RWPE2 (cell line): ENCODE data around the gene HOXD8.

Source experiments
- ATAC-seq: fragments of 200-7000 bp; cut with Tn5 transposase; 3 replicates; pipeline ENCODE4 v1.9.1; 2021; ENCODE audit warnings: low read depth
- DNase-seq: peaks from one replicate; pipeline ENCODE4 v3.0.0-alpha.2; 2020; ENCODE audit warnings: low spot score
- H3K27ac ChIP-seq: fragments of 450-650 bp; 2 replicates; pipeline ENCODE4 v1.5.1; 2017; ENCODE audit warnings: mild to moderate bottlenecking; ENCODE audit not compliant: poor library complexity, severe bottlenecking
- H3K27me3 ChIP-seq: fragments of 250-450 bp; sonication (Bioruptor Pico); 2 replicates; pipeline ENCODE4 v1.5.1; 2021; ENCODE audit warnings: mild to moderate bottlenecking, moderate library complexity; ENCODE audit not compliant: insufficient read depth, poor library complexity, severe bottlenecking
- H3K36me3 ChIP-seq: fragments of 250-450 bp; sonication (Bioruptor Pico); 2 replicates; pipeline ENCODE4 v1.5.1; 2020; ENCODE audit warnings: low read depth, mild to moderate bottlenecking, moderate library complexity
- H3K4me1 ChIP-seq: fragments of 250-450 bp; sonication (Bioruptor Pico); 2 replicates; pipeline ENCODE4 v1.5.1; 2021; ENCODE audit warnings: mild to moderate bottlenecking, moderate library complexity; ENCODE audit not compliant: insufficient read depth, poor library complexity, severe bottlenecking
- H3K4me3 ChIP-seq: fragments of 250-450 bp; sonication (Bioruptor Pico); 2 replicates; pipeline ENCODE4 v1.5.1; 2021; ENCODE audit warnings: mild to moderate bottlenecking, moderate library complexity; ENCODE audit not compliant: severe bottlenecking
- H3K9me3 ChIP-seq: fragments of 250-450 bp; sonication (Bioruptor Pico); 2 replicates; pipeline ENCODE4 v1.5.1; 2021; ENCODE audit warnings: mild to moderate bottlenecking, moderate library complexity; ENCODE audit not compliant: severe bottlenecking
- TF ChIP-seq, protein P1 (sequence below): fragments of 450-650 bp; IDR thresholded peaks from one replicate; pipeline ENCODE4 v1.5.1; 2017; ENCODE audit warnings: mild to moderate bottlenecking, moderate library complexity; ENCODE audit not compliant: poor library complexity, severe bottlenecking

Gene HOXD8

DNA sequence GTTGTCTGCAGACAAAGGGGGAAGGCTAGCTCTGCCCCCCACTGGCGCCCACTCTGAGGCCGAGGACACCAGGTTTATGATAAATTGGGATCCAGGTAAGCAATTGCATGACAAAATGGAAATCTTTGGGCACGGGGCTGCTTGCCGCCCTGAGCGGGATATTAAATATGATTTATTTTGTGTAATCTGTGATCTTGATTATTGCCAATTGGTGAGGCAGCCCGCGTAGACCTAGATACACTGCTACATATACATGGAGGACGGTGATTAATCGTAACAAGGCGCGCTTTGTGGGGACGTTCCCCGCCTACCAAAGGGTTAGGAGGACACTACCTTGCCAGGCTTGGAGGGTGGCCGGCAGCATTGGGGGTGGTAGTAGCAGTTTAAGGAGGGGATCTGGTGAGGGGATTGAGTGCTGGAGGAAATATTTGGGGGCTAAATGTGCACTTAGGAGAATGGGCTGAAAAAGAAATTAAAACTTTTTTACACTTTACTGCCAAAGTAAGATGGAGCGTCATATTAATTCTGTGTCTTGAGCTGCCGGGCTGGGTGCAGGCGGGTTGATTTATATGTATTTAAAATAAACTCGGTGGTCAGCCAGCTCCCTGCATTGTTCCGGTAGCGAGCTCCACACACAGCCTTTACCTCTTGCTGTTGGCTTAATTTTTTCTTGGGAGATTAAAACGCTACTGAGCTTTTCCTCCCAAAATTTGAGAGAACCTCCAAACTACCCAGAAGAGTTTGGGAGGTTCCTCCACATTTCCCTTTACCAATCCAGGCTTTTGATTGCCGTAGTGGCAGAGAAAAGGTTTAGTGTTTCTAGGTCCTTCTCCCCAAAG is 31.7 kb downstream of the HOXD8 start:
- Histone ChIP-seq H3K9me3 (no peaks in the 10 kb centered on the region), H3K27me3 (peaks cover 78% of the 10 kb centered on the region), H3K4me1 (no peaks in the 10 kb centered on the region), H3K36me3 (no peaks in the 10 kb centered on the region), H3K27ac (no peak overlapping the region), H3K4me3 (no peak overlapping the region)
- TF ChIP-seq, protein P1, sequence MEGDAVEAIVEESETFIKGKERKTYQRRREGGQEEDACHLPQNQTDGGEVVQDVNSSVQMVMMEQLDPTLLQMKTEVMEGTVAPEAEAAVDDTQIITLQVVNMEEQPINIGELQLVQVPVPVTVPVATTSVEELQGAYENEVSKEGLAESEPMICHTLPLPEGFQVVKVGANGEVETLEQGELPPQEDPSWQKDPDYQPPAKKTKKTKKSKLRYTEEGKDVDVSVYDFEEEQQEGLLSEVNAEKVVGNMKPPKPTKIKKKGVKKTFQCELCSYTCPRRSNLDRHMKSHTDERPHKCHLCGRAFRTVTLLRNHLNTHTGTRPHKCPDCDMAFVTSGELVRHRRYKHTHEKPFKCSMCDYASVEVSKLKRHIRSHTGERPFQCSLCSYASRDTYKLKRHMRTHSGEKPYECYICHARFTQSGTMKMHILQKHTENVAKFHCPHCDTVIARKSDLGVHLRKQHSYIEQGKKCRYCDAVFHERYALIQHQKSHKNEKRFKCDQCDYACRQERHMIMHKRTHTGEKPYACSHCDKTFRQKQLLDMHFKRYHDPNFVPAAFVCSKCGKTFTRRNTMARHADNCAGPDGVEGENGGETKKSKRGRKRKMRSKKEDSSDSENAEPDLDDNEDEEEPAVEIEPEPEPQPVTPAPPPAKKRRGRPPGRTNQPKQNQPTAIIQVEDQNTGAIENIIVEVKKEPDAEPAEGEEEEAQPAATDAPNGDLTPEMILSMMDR, result no peak
- DNase-seq, result no peak
- ATAC-seq, result no peak

DNA sequence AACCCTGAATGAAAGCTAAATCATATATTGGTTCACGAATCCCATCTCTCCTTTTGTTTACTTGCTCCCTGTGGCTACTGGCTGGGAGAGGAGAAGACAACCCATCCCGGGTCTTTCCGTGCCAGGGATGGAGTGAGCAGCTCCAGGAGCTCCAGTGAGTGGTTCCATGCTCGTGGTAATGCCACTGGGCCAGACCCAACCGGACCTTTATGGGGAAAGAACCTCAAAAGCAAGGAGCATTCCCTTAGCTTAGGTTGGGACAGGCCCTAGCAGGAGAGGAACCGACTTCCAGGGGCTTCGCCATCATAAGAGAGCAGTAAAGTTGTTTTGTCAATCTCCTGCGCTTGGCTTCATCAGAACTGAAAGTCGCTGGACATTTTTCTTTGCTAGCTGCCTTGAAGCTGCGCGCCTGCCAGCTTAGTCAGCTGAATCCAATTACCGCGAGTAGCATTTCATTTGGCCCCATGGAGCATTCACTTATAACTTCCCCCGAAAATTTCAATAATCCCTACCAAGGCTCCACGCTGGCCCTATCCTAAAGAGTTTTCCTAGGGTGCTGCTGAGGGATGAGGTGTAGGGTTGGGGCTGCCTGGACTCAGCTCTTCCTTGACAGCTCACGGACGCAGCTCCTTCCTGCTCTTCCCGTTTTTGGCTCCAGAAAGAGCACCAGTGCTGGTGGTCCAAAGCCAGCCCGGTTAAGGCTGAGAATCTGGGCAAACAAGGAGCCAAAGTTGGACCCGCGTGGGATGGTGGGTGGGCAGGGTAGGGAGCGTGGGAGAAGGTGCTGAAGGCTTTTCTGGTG is 32.5 kb downstream of the HOXD8 start:
- Histone ChIP-seq H3K27ac (no peak overlapping the region), H3K4me3 (no peak overlapping the region), H3K9me3 (no peaks in the 10 kb centered on the region), H3K4me1 (no peaks in the 10 kb centered on the region), H3K36me3 (no peaks in the 10 kb centered on the region), H3K27me3 (peaks cover 80% of the 10 kb centered on the region)
- ATAC-seq (0 out of 3 replicates have a peak, but pooled peaks have one; percentile 7), DNase-seq (no peak)
- TF ChIP-seq, protein P1, result no peak

DNA sequence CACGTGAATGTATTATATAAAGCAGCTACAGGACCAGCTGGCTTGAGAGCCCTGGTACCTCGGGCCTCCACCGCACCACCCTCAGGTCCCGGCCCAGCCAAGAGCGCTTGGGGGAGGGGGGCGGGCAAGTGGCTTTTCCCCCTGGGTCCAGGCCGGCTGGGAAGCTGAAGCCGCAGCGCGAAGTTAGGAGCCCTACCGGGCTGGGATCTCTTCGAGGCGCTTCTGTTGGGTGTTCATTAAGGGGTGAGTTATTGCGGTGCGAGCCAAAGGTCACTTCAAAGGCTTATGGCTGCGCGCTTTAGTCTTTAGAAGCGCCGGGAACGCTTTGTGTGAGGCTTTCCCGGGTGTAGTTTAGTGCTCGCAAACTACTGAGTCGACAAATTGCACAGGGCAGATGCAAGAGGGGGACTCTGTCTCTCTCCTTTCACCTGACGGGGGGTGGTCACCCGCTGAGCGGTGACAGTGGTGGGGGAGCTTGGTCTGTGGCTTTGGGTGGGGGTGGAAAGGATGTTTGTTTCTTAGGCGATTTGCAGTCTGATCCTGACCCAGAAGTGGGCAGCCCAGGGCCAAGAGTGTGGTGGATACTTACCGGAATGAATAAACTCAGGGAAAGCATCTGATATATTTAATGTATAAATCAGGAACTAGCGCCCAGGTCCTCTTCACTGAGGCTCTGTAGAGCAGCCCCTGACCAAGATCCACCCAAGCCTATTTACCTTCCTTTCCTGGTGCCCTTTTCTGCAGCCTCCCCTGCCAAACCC is 33.6 kb downstream of the HOXD8 start:
- no peaks in the 10 kb centered on the region for H3K36me3 ChIP-seq
- no peaks in the 10 kb centered on the region for H3K4me1 ChIP-seq
- H3K9me3 ChIP-seq, result no peaks in the 10 kb centered on the region
- TF ChIP-seq, protein P1, result no peak
- H3K27ac ChIP-seq, result no peak overlapping the region
- no peak for DNase-seq
- peaks cover 73% of the 10 kb centered on the region for H3K27me3 ChIP-seq
- no peak overlapping the region for H3K4me3 ChIP-seq
- no peak for ATAC-seq

DNA sequence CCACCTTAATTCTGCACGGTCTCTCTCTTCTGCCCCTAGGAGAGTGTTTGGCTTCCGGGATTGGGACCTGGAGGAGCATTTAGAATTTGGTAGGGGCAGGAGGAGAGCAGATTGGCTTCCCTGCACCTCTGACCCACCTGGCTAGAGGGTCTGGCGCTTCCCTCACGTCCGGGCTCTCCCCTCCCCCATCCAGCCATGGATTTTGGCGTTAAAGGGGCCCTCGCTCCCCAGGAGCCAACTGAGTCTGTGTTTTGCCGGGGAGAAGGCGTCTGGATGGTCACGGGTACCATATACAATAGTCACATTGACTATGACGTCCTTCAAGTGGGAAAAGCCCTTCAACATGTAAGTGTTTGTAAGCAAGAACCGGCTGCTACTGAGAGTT is 34.2 kb downstream of the HOXD8 start:
- no peaks in the 10 kb centered on the region for H3K9me3 ChIP-seq
- H3K4me3 ChIP-seq, result no peak overlapping the region
- no peak overlapping the region for H3K27ac ChIP-seq
- DNase-seq, result no peak
- TF ChIP-seq, protein P1, result no peak
- H3K4me1 ChIP-seq, result no peaks in the 10 kb centered on the region
- H3K36me3 ChIP-seq, result no peaks in the 10 kb centered on the region
- no peak for ATAC-seq
- H3K27me3 ChIP-seq, result peaks cover 69% of the 10 kb centered on the region
